Tibial artery (tissue), 4 donors: ENCODE data around the gene ADAM8.

Source experiments
- DNase-seq, 2 donors: peaks; one replicate each; pipeline ENCODE4 v3.0.0-alpha.2; 2019
- H3K27ac ChIP-seq, 2 donors: fragments of 200-600 bp; sonication (generic) in 1 of 2; 1 replicate in 1 of 2; 2 replicates in 1 of 2; pipeline ENCODE4 v1.5.1; 2018 to 2019; ENCODE audit warnings: mild to moderate bottlenecking in 1 of 2
- H3K27me3 ChIP-seq, 2 donors: fragments of 200-600 bp; sonication (generic) in 1 of 2; one replicate each; pipeline versions ENCODE4 v1.5.1 to v1.6.0; 2016 to 2019
- H3K36me3 ChIP-seq, 3 donors: fragments of 200-600 bp; sonication (generic) in 2 of 3; one replicate each; pipeline ENCODE4 v1.5.1; 2016 to 2019; ENCODE audit warnings: mild to moderate bottlenecking in 2 of 3
- H3K4me1 ChIP-seq, 4 donors: fragments of 200-600 bp; sonication (generic) in 2 of 4; 1 replicate in 3 of 4; 2 replicates in 1 of 4; pipeline ENCODE4 v1.5.1; 2016 to 2019
- H3K4me3 ChIP-seq, 2 donors: fragments of 200-600 bp; sonication (generic) in 1 of 2; 1 replicate in 1 of 2; 2 replicates in 1 of 2; pipeline ENCODE4 v1.5.1; 2018 to 2019; ENCODE audit warnings: mild to moderate bottlenecking in 2 of 2
- H3K9me3 ChIP-seq, 3 donors: fragments of 200-600 bp; sonication (generic) in 1 of 3; one replicate each; pipeline ENCODE4 v1.5.1; 2016 to 2019
- intact Hi-C: fragments of 100-400 bp; cut with DNase I; formaldehyde crosslinking; loops from one replicate; pipeline ENCODE4 v1.15.0; 2023; ENCODE audit warnings: low total_unique reads
- TF ChIP-seq, protein P1 (sequence below), 2 experiments: fragments of 200-600 bp in 1 of 2; fragments of 450-650 bp in 1 of 2; IDR thresholded peaks; one replicate each; pipeline ENCODE4 v1.5.1; 2017 to 2019; ENCODE audit warnings: antibody characterized with exemption in 2 of 2, mild to moderate bottlenecking in 1 of 2, moderate library complexity in 1 of 2

Gene ADAM8

DNA sequence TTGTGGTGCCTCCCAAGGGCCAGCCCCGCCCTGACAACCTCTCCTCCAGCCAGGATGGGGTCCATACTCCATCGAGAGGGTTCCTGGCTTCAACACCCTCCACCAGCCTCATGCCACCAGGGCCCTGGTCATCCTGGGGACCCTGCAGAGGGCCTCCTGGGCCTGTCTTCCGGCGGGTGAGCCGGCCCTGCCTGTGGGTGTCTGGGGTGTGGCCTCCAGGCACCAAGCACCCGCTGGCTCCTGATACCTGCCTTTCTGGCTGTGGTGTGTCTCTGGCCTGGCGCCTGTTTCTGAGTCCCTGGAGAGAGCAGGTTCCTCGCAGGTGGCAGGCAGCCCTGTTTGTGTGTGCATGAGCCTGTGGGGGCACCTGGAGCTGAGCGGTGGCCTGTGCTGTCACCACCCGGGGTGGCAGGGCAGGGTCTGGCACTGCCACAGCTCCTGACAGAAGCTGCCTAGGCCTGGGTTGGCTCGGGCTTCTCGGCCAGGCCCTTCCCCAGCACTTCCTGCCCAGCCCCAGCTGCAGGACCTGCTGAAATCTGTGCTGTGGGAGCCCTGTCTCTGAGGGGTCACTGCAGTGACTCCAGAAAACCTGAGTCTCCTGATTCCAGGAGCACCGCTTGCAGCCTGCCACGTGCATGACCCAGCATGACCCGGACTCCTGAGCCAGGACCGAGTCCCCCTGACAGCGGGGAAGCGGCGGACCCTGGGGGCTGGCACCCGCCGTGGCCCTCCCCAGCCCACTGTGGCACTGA lies 18.4 kb downstream of the ADAM8 start:
- intact Hi-C loops: no loop called here
- Histone ChIP-seq H3K4me1 (peaks cover 0 to 52% (median 42%) of the 10 kb centered on the region in 4 donors), H3K4me3 (peak overlapping the region in 1 of 2 donors; percentile 10), H3K27me3 (peaks cover 0 to 14% of the 10 kb centered on the region in 2 donors), H3K9me3 (no peaks in the 10 kb centered on the region), H3K27ac (peak overlapping the region; percentile 52 to 53), H3K36me3 (no peaks in the 10 kb centered on the region)
- TF ChIP-seq, protein P1, sequence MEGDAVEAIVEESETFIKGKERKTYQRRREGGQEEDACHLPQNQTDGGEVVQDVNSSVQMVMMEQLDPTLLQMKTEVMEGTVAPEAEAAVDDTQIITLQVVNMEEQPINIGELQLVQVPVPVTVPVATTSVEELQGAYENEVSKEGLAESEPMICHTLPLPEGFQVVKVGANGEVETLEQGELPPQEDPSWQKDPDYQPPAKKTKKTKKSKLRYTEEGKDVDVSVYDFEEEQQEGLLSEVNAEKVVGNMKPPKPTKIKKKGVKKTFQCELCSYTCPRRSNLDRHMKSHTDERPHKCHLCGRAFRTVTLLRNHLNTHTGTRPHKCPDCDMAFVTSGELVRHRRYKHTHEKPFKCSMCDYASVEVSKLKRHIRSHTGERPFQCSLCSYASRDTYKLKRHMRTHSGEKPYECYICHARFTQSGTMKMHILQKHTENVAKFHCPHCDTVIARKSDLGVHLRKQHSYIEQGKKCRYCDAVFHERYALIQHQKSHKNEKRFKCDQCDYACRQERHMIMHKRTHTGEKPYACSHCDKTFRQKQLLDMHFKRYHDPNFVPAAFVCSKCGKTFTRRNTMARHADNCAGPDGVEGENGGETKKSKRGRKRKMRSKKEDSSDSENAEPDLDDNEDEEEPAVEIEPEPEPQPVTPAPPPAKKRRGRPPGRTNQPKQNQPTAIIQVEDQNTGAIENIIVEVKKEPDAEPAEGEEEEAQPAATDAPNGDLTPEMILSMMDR (IDR thresholded peaks at IDR 0.05): no peak
- DNase-seq: no peak

DNA sequence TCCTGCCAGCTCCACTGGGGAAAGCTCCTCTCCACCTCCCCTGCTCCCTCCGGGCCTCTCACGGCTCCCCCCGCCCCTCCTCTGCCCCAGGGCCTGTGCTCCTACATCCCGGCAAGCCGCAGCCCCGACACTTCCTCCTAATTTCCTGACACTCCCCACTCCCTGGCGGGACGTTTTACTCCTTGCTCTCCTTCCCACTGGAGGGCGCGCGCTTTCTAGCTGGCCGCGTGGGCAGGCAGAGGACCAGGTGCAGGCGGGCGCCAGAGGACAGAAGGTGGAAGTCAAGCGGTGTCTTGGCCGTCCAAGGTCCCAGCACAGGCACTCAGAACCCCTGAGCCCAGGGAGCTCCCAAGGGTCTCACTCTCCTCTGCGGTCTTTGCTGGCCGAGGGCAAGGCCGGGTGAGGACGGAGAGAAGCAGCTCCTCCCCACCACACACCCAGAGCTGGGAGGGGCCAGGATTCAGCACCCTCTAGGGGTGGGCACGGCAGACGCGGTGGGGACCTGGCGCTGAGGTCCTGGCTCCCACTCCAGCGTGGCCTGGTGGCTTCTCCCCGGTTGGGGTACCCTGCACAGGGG lies 19.1 kb downstream of the ADAM8 start:
- intact Hi-C loops: no loop called here
- Histone ChIP-seq H3K27ac (peak overlapping the region in 1 of 2 donors; percentile 53), H3K27me3 (peaks cover 0 to 16% of the 10 kb centered on the region in 2 donors), H3K36me3 (no peaks in the 10 kb centered on the region), H3K9me3 (no peaks in the 10 kb centered on the region), H3K4me1 (peaks cover 0 to 50% (median 39%) of the 10 kb centered on the region in 4 donors), H3K4me3 (peak overlapping the region in 1 of 2 donors; percentile 10)
- TF ChIP-seq, protein P1 (IDR thresholded peaks at IDR 0.05): no peak
- peak; percentile 77 to 83 for DNase-seq

DNA sequence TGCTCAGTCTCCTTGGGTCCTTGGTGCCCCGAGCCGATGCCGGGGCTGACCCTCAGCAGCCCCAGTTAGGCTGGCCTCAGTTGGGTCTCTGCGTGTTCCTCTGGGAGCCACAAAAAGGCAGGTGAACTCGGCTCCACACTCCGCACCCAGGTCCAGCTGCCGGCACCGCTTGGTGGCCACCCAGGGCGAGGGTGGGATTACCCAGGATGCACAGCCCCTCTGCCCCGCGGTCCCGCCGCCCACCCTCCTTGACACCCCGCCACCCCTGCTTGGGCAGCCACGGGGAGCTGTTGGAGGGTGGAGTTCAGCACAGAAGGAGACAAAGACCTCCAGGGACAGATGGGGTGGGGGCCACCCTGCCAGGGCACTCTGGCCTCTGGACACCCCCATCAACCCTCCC lies 21.3 kb downstream of the ADAM8 start:
- intact Hi-C loops: no loop called here
- H3K36me3 ChIP-seq: no peaks in the 10 kb centered on the region
- no peak overlapping the region for H3K4me3 ChIP-seq
- no peak overlapping the region for H3K27ac ChIP-seq
- TF ChIP-seq, protein P1 (IDR thresholded peaks at IDR 0.05): no peak
- peaks cover 0 to 33% (median 24%) of the 10 kb centered on the region in 4 donors for H3K4me1 ChIP-seq
- no peak for DNase-seq
- H3K9me3 ChIP-seq: no peaks in the 10 kb centered on the region
- peaks cover 0 to 36% of the 10 kb centered on the region in 2 donors for H3K27me3 ChIP-seq

DNA sequence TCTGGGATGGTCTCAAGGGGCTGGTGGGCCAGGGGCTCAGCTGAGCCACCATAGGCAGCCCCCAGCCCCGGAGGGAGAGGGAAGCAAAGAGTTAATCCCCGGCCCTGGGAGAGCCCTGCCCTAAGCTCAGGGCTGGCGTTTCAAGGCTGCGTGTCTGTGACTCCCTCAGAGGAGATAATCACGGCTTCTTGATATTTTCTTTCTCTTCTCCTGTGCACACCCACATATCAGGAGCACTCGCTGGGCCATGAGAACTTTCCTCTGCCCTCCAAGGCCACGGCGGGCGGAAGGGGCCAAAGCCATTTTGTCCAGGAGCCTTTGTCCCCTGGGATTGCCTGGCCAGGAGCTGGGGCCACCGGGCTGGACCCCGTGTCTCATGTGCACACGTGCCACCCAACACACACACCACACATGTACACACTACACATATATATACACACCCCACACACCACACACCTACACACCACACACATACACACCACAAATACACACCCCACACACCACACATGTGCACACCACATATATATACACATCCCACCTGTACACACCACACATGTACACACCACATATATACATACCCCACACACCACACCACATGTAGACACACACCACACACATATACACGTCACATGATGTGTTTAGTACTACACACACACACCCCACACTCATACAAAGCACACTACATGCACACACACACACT lies 22.1 kb downstream of the ADAM8 start:
- Histone ChIP-seq H3K4me1 (peaks cover 0 to 26% (median 19%) of the 10 kb centered on the region in 4 donors), H3K9me3 (no peaks in the 10 kb centered on the region), H3K36me3 (no peaks in the 10 kb centered on the region), H3K4me3 (no peak overlapping the region), H3K27ac (no peak overlapping the region), H3K27me3 (peaks cover 0 to 44% of the 10 kb centered on the region in 2 donors)
- no peak for DNase-seq
- TF ChIP-seq, protein P1 (IDR thresholded peaks at IDR 0.05): no peak
- intact Hi-C loops: no loop called here

DNA sequence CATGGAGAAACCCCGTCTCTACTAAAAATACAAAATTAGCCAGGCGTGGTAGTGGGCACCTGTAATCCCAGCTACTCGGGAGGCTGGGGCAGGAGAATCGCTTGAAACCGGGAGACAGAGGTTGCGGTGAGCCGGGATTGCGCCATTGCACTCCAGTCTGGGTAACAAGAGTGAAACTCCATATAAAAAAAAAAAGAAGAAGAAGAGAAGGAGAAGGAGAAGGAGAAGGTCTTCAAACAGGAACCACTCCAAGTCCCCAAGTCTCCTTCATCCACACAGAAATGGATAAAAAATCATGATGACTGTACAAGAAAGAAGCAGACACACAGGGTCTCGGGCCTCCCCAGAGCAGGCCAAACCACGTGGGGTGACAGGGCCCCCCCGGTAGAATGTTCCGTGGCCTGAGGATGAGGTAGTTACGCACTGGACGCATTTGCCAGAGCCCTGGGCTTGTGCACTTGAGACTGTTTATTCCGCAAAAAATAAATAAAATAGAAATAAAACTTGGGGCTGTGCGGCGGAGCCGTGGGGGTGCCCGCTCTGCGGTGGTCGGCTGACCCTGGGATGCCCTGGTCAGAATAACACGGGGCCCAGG lies 23.2 kb downstream of the ADAM8 start:
- no peak overlapping the region for H3K4me3 ChIP-seq
- intact Hi-C loops: no loop called here
- no peak overlapping the region for H3K27ac ChIP-seq
- H3K27me3 ChIP-seq: peaks cover 0 to 55% of the 10 kb centered on the region in 2 donors
- no peaks in the 10 kb centered on the region for H3K36me3 ChIP-seq
- no peak for DNase-seq
- H3K9me3 ChIP-seq: no peaks in the 10 kb centered on the region
- peaks cover 0 to 15% (median 10%) of the 10 kb centered on the region in 4 donors for H3K4me1 ChIP-seq
- TF ChIP-seq, protein P1 (IDR thresholded peaks at IDR 0.05): no peak
